Karpas-422 (cell line): ENCODE results near the gene CHMP4B. TPM values are rescaled to one million over a fixed set of nuclear protein-coding genes. Genes with fewer than 3 reads are reported as not detected.

Experiments used
- DNase-seq: peaks from one replicate; pipeline ENCODE4 v3.0.0-alpha.2; 2015
- H2AFZ ChIP-seq: fragments of 200-600 bp; sonication (generic); 2 replicates; pipeline ENCODE4 v1.6.1; 2014; ENCODE audit warnings: antibody characterized with exemption, low read length, mixed read lengths
- H3K27ac ChIP-seq: fragments of 200-600 bp; sonication (generic); 2 replicates; pipeline ENCODE4 v1.5.1; 2014; ENCODE audit warnings: mild to moderate bottlenecking, low read length, moderate library complexity
- H3K27me3 ChIP-seq: fragments of 200-600 bp; sonication (generic); 2 replicates; pipeline ENCODE4 v1.6.1; 2014; ENCODE audit warnings: low read length, mixed read lengths
- H3K36me3 ChIP-seq: fragments of 200-600 bp; sonication (generic); 2 replicates; pipeline ENCODE4 v1.6.1; 2014; ENCODE audit warnings: low read length, mixed read lengths; ENCODE audit not compliant: insufficient read depth
- H3K4me1 ChIP-seq: fragments of 200-600 bp; sonication (generic); 2 replicates; pipeline ENCODE4 v1.6.1; 2014; ENCODE audit warnings: mild to moderate bottlenecking, low read length, mixed read lengths
- H3K4me2 ChIP-seq: fragments of 200-600 bp; sonication (generic); 2 replicates; pipeline ENCODE4 v1.6.1; 2014; ENCODE audit warnings: low read length, low read depth, mild to moderate bottlenecking; ENCODE audit not compliant: poor library complexity, severe bottlenecking
- H3K4me3 ChIP-seq: fragments of 200-600 bp; sonication (generic); 2 replicates; pipeline ENCODE4 v1.5.1; 2014; ENCODE audit warnings: mild to moderate bottlenecking, antibody characterized with exemption, low read length, mixed read lengths
- H3K79me2 ChIP-seq: fragments of 200-600 bp; sonication (generic); 2 replicates; pipeline ENCODE4 v1.6.1; 2014; ENCODE audit warnings: mild to moderate bottlenecking, low read length, mixed read lengths
- H3K9ac ChIP-seq: fragments of 200-600 bp; sonication (generic); 2 replicates; pipeline ENCODE4 v1.6.0; 2014; ENCODE audit warnings: low read length
- H3K9me2 ChIP-seq: fragments of 200-600 bp; sonication (generic), shearing (Covaris generic); replicated peaks from 2 replicates; pipeline ENCODE4 v1.6.0; 2014; ENCODE audit warnings: mild to moderate bottlenecking, low read length, moderate library complexity; ENCODE audit not compliant: insufficient read depth
- H3K9me3 ChIP-seq: fragments of 300-700, 200-600 bp; sonication (generic); 2 replicates; pipeline ENCODE4 v1.6.1; 2014; ENCODE audit warnings: low read length, mixed read lengths
- H4K20me1 ChIP-seq: fragments of 200-600 bp; sonication (generic); 2 replicates; pipeline ENCODE4 v1.6.1; 2014; ENCODE audit warnings: mild to moderate bottlenecking, antibody characterized with exemption, low read length, low read depth; ENCODE audit not compliant: insufficient read depth
- total RNA-seq: library from RNA; depleted of rRNA; stranded (reverse); fragments of >200 nt; shearing (Covaris generic); gene quantifications from 2 replicates; pipeline ENCODE4 v1.2.3, GENCODE V29; 2014; ENCODE audit warnings: low replicate concordance

CHMP4B gene
- total RNA-seq, 1 experiment from 2014 or later: 33.8 TPM

- H4K20me1 ChIP-seq: no peaks in the 10 kb centered on the region
- no peak overlapping the region for H3K27ac ChIP-seq
These were observed 69.2 kb downstream of the CHMP4B start for GRCh38 chr20:33880396-33880795.

GRCh38 chr20:33881989-33882388 is 70.8 kb downstream of the CHMP4B start:
- Histone ChIP-seq H3K4me3 (no peak overlapping the region), H3K79me2 (no peaks in the 10 kb centered on the region), H3K9ac (no peak overlapping the region), H3K36me3 (no peaks in the 10 kb centered on the region), H3K9me2 (no peaks in the 10 kb centered on the region), H3K4me1 (0 out of 2 replicates have a peak, but pooled peaks cover 2% of the 10 kb centered on the region), H3K27me3 (no peaks in the 10 kb centered on the region), H2AFZ (no peak overlapping the region), H3K4me2 (no peak overlapping the region), H4K20me1 (no peaks in the 10 kb centered on the region), H3K27ac (no peak overlapping the region), H3K9me3 (0 out of 2 replicates have a peak, but pooled peaks cover 2% of the 10 kb centered on the region)
- no peak for DNase-seq

More at GRCh38 chr20:33880396-33880795, 69.2 kb downstream of the CHMP4B start:
- Histone ChIP-seq H3K36me3 (no peaks in the 10 kb centered on the region), H3K9me2 (no peaks in the 10 kb centered on the region), H3K79me2 (no peaks in the 10 kb centered on the region), H3K4me3 (no peak overlapping the region), H2AFZ (no peak overlapping the region), H3K27me3 (no peaks in the 10 kb centered on the region), H3K9me3 (0 out of 2 replicates have a peak, but pooled peaks cover 2% of the 10 kb centered on the region), H3K4me1 (peaks cover 4% of the 10 kb centered on the region; the same call in 1 of the 2 replicates), H3K9ac (no peak overlapping the region), H3K4me2 (no peak overlapping the region)
- DNase-seq: no peak

GRCh38 chr20:33882481-33882880 is 71.3 kb downstream of the CHMP4B start:
- Histone ChIP-seq H4K20me1 (no peaks in the 10 kb centered on the region), H2AFZ (no peak overlapping the region), H3K36me3 (no peaks in the 10 kb centered on the region), H3K27ac (no peak overlapping the region), H3K4me1 (0 out of 2 replicates have a peak, but pooled peaks cover 2% of the 10 kb centered on the region), H3K4me3 (no peak overlapping the region), H3K27me3 (no peaks in the 10 kb centered on the region), H3K4me2 (no peak overlapping the region), H3K9me2 (no peaks in the 10 kb centered on the region), H3K9me3 (0 out of 2 replicates have a peak, but pooled peaks cover 2% of the 10 kb centered on the region), H3K79me2 (no peaks in the 10 kb centered on the region), H3K9ac (no peak overlapping the region)
- no peak for DNase-seq

GRCh38 chr20:33883164-33883563 is 72.0 kb downstream of the CHMP4B start:
- H3K27ac ChIP-seq: no peak overlapping the region
- 0 out of 2 replicates have a peak, but pooled peaks cover 2% of the 10 kb centered on the region for H3K4me1 ChIP-seq

DNA sequence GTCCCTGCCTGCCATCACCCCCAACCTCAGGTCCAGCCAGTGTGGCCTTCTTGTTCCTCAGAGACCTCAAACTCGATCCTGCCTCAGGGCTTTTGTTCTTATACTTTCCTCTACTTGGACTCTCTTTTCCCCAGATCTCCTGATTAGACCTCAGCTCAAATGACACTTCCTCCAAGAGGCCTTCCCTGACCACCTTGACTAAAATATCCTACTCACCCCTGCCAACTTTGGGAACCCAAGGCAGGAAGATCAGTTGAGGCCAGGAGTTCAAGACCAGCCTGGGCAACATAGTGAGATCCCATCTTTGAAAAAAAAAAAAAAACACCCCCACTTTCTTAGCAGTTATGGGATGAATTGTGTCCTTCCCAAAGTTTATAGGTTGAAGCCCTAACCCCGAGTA is 73.5 kb downstream of the CHMP4B start:
- Histone ChIP-seq H4K20me1 (no peaks in the 10 kb centered on the region), H3K4me2 (no peak overlapping the region), H3K4me3 (no peak overlapping the region), H3K9ac (no peak overlapping the region), H2AFZ (no peak overlapping the region), H3K27me3 (no peaks in the 10 kb centered on the region), H3K79me2 (no peaks in the 10 kb centered on the region), H3K27ac (no peak overlapping the region), H3K36me3 (no peaks in the 10 kb centered on the region), H3K9me2 (no peaks in the 10 kb centered on the region), H3K4me1 (peaks cover 7% of the 10 kb centered on the region; the same call in 1 of the 2 replicates), H3K9me3 (no peaks in the 10 kb centered on the region)
- DNase-seq: no peak

More at GRCh38 chr20:33883164-33883563, 72.0 kb downstream of the CHMP4B start:
- Histone ChIP-seq H2AFZ (no peak overlapping the region), H3K27me3 (no peaks in the 10 kb centered on the region), H3K9me2 (no peaks in the 10 kb centered on the region), H3K36me3 (no peaks in the 10 kb centered on the region), H3K4me2 (no peak overlapping the region), H3K4me3 (no peak overlapping the region), H4K20me1 (no peaks in the 10 kb centered on the region), H3K79me2 (no peaks in the 10 kb centered on the region), H3K9ac (no peak overlapping the region), H3K9me3 (0 out of 2 replicates have a peak, but pooled peaks cover 2% of the 10 kb centered on the region)
- DNase-seq: no peak

DNA sequence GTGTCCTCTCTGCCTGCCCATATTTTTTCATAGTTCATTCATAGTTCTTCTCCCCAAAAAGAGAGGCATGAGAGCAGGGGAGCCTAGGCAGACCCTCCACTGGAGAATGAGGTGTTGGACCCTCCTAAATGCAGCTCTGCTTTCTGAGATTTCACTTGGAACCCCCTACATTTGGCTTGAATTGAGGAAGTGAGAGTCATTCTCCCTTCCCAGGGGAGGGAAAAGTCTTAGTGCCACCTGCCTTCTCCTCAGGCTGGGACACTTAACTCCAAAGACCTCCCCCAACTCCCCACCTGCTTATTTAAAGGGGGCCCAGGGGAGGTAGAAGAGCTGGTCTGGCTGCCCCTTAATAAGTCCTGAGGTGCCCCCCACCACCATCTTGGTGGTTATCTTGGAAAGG is 78.2 kb downstream of the CHMP4B start:
- H3K4me2 ChIP-seq: no peak overlapping the region
- H3K9ac ChIP-seq: no peak overlapping the region
- H2AFZ ChIP-seq: no peak overlapping the region
- H4K20me1 ChIP-seq: no peaks in the 10 kb centered on the region
- DNase-seq: no peak
- H3K9me3 ChIP-seq: no peaks in the 10 kb centered on the region
- H3K4me1 ChIP-seq: peaks cover 5% of the 10 kb centered on the region; the same call in 1 of the 2 replicates
- H3K27ac ChIP-seq: no peak overlapping the region
- no peaks in the 10 kb centered on the region for H3K9me2 ChIP-seq
- no peaks in the 10 kb centered on the region for H3K27me3 ChIP-seq
- H3K36me3 ChIP-seq: no peaks in the 10 kb centered on the region
- no peak overlapping the region for H3K4me3 ChIP-seq
- no peaks in the 10 kb centered on the region for H3K79me2 ChIP-seq

DNA sequence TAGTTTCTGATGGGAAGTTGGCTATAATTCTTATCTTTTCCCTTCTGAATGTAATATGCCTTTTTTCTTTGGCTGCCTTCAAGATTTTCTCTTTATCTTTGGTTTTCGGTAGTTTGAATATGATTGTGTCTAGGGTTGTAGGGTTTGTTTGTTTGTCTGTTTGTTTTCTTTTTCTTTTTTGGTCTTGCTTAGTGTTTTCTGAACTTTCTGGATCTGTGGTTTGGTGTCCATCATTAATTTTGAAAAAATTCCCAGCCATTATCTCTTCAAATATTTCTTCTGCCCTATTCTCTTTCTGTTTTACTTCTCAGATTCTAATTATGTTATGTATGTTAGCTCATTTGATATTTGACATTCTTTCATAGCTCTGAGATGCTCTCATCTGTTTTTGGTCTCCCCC is 79.4 kb downstream of the CHMP4B start:
- Histone ChIP-seq H3K9me3 (no peaks in the 10 kb centered on the region), H3K27me3 (no peaks in the 10 kb centered on the region), H2AFZ (no peak overlapping the region), H3K36me3 (no peaks in the 10 kb centered on the region), H3K9me2 (no peaks in the 10 kb centered on the region), H3K9ac (no peak overlapping the region), H3K79me2 (no peaks in the 10 kb centered on the region), H4K20me1 (no peaks in the 10 kb centered on the region), H3K27ac (no peak overlapping the region), H3K4me1 (peaks cover 5% of the 10 kb centered on the region; the same call in 1 of the 2 replicates), H3K4me2 (no peak overlapping the region), H3K4me3 (no peak overlapping the region)
- DNase-seq: no peak

GRCh38 chr20:33893314-33893713 is 82.2 kb downstream of the CHMP4B start:
- H3K27ac ChIP-seq: no peak overlapping the region
- no peak overlapping the region for H3K9ac ChIP-seq
- no peaks in the 10 kb centered on the region for H3K36me3 ChIP-seq
- no peaks in the 10 kb centered on the region for H4K20me1 ChIP-seq
- H3K4me2 ChIP-seq: no peak overlapping the region
- DNase-seq: no peak
- H3K79me2 ChIP-seq: no peaks in the 10 kb centered on the region
- no peak overlapping the region for H2AFZ ChIP-seq
- H3K4me3 ChIP-seq: no peak overlapping the region
- peaks cover 5% of the 10 kb centered on the region; the same call in 1 of the 2 replicates for H3K4me1 ChIP-seq
- H3K9me2 ChIP-seq: no peaks in the 10 kb centered on the region
- H3K27me3 ChIP-seq: no peaks in the 10 kb centered on the region
- H3K9me3 ChIP-seq: no peaks in the 10 kb centered on the region
